Lung microvascular endothelial cell (primary cell): ENCODE results near the gene NDUFB1. TPM values are rescaled to one million over a fixed set of nuclear protein-coding genes. Genes with fewer than 3 reads are reported as not detected.

ENCODE experiments used
- DNase-seq, 2 donors: peaks; one replicate each; pipeline versions ENCODE4 v3.0.0 to v3.0.0-alpha.2; 2010; ENCODE audit warnings: low read depth in 2 of 2
- total RNA-seq: library from RNA; depleted of rRNA; stranded (reverse); fragments of >200 nt; gene quantifications from 2 replicates; pipeline ENCODE4 v1.2.1, GENCODE V29; 2014

The NDUFB1 gene
- total RNA-seq, 1 donor from 2014 or later: 318 TPM

GRCh38 chr14:92099802-92100201 is 21.7 kb downstream of the NDUFB1 start:
- no peak for DNase-seq

GRCh38 chr14:92093320-92093719 is 28.2 kb downstream of the NDUFB1 start:
- DNase-seq: peak in 1 of 2 donors; percentile 22

- DNase-seq: no peak
Observed at GRCh38 chr14:92088494-92088893, 33.0 kb downstream of the NDUFB1 start.

- no peak for DNase-seq
Observed at GRCh38 chr14:92074555-92074954, 47.0 kb downstream of the NDUFB1 start.

Other genes with a start within 250 kb of the NDUFB1 start
- gene FBLN5, start 174.0 kb downstream of the NDUFB1 start, total RNA-seq: 0.87 and 1.8 TPM in 2 replicates
- 12.9 and 23.8 TPM in 2 replicates for gene TRIP11, start 81.6 kb downstream of the NDUFB1 start, total RNA-seq
- 29.9 and 107 TPM in 2 replicates for gene ATXN3, start 15.1 kb downstream of the NDUFB1 start, total RNA-seq
- gene CPSF2, start 263 bp upstream of the NDUFB1 start, total RNA-seq: 17.2 and 18.5 TPM in 2 replicates
- gene SLC24A4, start 201.5 kb upstream of the NDUFB1 start, total RNA-seq: under 0.01 TPM in 2 replicates